NCI-H2171 treated with DMSO at 0.1 percent for 48 hours (cell line): ENCODE results near the gene FMNL3.

Experiments used
- DNase-seq: peaks from one replicate; lab custom pipeline; 2025; lab: John Stamatoyannopoulos, UW

Gene FMNL3

GRCh38 chr12:49588721-49589516 is 118.3 kb downstream of the FMNL3 start:
- DNase-seq, result peak; percentile 61

DNA sequence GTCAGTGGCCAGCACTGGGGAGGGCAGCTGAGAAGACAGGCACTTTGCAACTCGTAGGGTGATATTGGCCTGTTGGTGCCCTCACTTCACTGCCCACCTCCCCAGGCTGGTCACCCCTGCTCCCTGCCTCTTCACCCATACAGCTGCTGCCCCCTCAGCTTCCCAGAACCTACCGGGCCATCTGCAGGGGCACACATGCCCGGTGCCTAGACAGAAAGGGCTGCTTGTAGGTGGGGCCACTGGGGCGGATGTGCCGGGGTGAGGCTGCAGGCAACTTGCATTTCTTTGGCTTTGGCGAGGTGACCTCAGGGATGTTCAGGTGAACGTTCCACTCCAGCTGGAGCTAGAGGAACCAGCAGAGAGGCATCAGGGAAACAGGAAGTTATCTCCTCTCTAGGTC is 118.9 kb downstream of the FMNL3 start:
- DNase-seq, result no peak

GRCh38 chr12:49587174-49587908 is 119.9 kb downstream of the FMNL3 start:
- DNase-seq, result no peak
